ENCODE results near the gene RBMS2. TPM values are rescaled to one million over a fixed set of nuclear protein-coding genes. Genes with fewer than 3 reads are reported as not detected.

Gene RBMS2
- total RNA-seq, 2 donors from 2014 or later: 33.4 to 40.2 TPM

GRCh38 chr12:56602239-56602638 is 80.6 kb downstream of the RBMS2 start:
- Histone ChIP-seq H3K27me3 (replicated peaks; ENCODE audit: insufficient read depth) (no peaks in the 10 kb centered on the region), H3K9me3 (no peaks in the 10 kb centered on the region), H3K4me3 (no peak overlapping the region), H3K4me1 (ENCODE audit: control insufficient read depth in 1 of 2, low read depth in 2 of 2) (no peaks in the 10 kb centered on the region), H3K36me3 (peaks cover 96% of the 10 kb centered on the region), H3K27ac (no peak overlapping the region)
- ATAC-seq (ENCODE audit: insufficient number of reproducible peaks, low FRiP score, low read depth): no peak
- TF ChIP-seq, protein P1, sequence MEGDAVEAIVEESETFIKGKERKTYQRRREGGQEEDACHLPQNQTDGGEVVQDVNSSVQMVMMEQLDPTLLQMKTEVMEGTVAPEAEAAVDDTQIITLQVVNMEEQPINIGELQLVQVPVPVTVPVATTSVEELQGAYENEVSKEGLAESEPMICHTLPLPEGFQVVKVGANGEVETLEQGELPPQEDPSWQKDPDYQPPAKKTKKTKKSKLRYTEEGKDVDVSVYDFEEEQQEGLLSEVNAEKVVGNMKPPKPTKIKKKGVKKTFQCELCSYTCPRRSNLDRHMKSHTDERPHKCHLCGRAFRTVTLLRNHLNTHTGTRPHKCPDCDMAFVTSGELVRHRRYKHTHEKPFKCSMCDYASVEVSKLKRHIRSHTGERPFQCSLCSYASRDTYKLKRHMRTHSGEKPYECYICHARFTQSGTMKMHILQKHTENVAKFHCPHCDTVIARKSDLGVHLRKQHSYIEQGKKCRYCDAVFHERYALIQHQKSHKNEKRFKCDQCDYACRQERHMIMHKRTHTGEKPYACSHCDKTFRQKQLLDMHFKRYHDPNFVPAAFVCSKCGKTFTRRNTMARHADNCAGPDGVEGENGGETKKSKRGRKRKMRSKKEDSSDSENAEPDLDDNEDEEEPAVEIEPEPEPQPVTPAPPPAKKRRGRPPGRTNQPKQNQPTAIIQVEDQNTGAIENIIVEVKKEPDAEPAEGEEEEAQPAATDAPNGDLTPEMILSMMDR (IDR thresholded peaks at IDR 0.05): no peak
- no peak for DNase-seq (ENCODE audit: low spot score)

GRCh38 chr12:56604355-56604754 is 82.7 kb downstream of the RBMS2 start:
- Histone ChIP-seq H3K4me1 (ENCODE audit: control insufficient read depth in 1 of 2, low read depth in 2 of 2) (no peaks in the 10 kb centered on the region), H3K36me3 (peaks cover 93% of the 10 kb centered on the region), H3K9me3 (no peaks in the 10 kb centered on the region), H3K27me3 (replicated peaks; ENCODE audit: insufficient read depth) (no peaks in the 10 kb centered on the region), H3K4me3 (no peak overlapping the region), H3K27ac (no peak overlapping the region)
- TF ChIP-seq, protein P1 (IDR thresholded peaks at IDR 0.05): no peak
- ATAC-seq (ENCODE audit: insufficient number of reproducible peaks, low FRiP score, low read depth) (no peak), DNase-seq (ENCODE audit: low spot score) (no peak)

GRCh38 chr12:56614627-56615026 is 93.0 kb downstream of the RBMS2 start:
- DNase-seq (ENCODE audit: low spot score): no peak
- H3K36me3 ChIP-seq: peaks cover 88% of the 10 kb centered on the region
- no peak overlapping the region for H3K27ac ChIP-seq
- no peaks in the 10 kb centered on the region for H3K9me3 ChIP-seq
- peaks cover 0 to 1% of the 10 kb centered on the region in 2 donors for H3K4me1 ChIP-seq (ENCODE audit: control insufficient read depth in 1 of 2, low read depth in 2 of 2)
- no peaks in the 10 kb centered on the region for H3K27me3 ChIP-seq (replicated peaks; ENCODE audit: insufficient read depth)
- TF ChIP-seq, protein P1 (IDR thresholded peaks at IDR 0.05): no peak
- no peak overlapping the region for H3K4me3 ChIP-seq
- ATAC-seq (ENCODE audit: insufficient number of reproducible peaks, low FRiP score, low read depth): no peak

- TF ChIP-seq, protein P1 (IDR thresholded peaks at IDR 0.05): no peak
- Histone ChIP-seq H3K4me3 (no peak overlapping the region), H3K36me3 (peaks cover 81% of the 10 kb centered on the region), H3K27me3 (replicated peaks; ENCODE audit: insufficient read depth) (no peaks in the 10 kb centered on the region), H3K4me1 (ENCODE audit: control insufficient read depth in 1 of 2, low read depth in 2 of 2) (peaks cover 0 to 8% of the 10 kb centered on the region in 2 donors), H3K27ac (no peak overlapping the region), H3K9me3 (no peaks in the 10 kb centered on the region)
- no peak for DNase-seq (ENCODE audit: low spot score)
- no peak for ATAC-seq (ENCODE audit: insufficient number of reproducible peaks, low FRiP score, low read depth)
Measured at GRCh38 chr12:56616244-56616643, 94.6 kb downstream of the RBMS2 start.

DNA sequence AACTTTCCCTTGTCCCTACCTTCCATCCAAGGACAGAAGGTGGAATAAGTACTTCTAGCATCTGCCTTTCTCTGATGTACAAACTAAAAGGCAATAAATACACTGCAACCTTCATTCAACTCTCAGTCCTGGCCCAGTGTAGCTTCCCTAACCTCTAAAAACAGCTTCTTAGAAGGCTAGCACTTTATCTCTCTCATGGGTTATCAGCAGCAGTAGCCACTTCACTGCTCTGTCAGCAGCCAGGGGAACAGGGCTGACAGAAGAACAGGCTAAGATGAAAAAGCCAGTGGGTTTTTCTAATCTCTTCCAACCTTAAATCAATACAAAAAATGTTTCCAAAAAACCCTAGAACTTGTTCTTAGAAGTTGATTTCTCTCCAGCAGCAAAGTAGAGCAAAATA is 95.3 kb downstream of the RBMS2 start:
- H3K4me3 ChIP-seq: no peak overlapping the region
- DNase-seq (ENCODE audit: low spot score) (no peak), ATAC-seq (ENCODE audit: insufficient number of reproducible peaks, low FRiP score, low read depth) (no peak)
- H3K36me3 ChIP-seq: peaks cover 76% of the 10 kb centered on the region
- no peaks in the 10 kb centered on the region for H3K27me3 ChIP-seq (replicated peaks; ENCODE audit: insufficient read depth)
- H3K4me1 ChIP-seq (ENCODE audit: control insufficient read depth in 1 of 2, low read depth in 2 of 2): peaks cover 0 to 8% of the 10 kb centered on the region in 2 donors
- H3K27ac ChIP-seq: no peak overlapping the region
- H3K9me3 ChIP-seq: no peaks in the 10 kb centered on the region
- TF ChIP-seq, protein P1 (IDR thresholded peaks at IDR 0.05): no peak
